Activated T-cell treated with anti-CD3 and anti-CD28 coated beads for 48 hours (primary cell): ENCODE data around the gene TMEM30A.

Experiments used
- DNase-seq: peaks from one replicate; pipeline ENCODE4 v3.0.0-alpha.2; 2020; ENCODE audit warnings: low read depth

Gene TMEM30A

GRCh38 chr6:75284632-75285282, at the start of gene TMEM30A:
TSS of gene TMEM30A (minus strand) at chr6:75284792. CDS start at chr6:75284638, 154 bp downstream.
- peak; percentile 91 for DNase-seq

- no peak for DNase-seq
Measured at GRCh38 chr6:75333676-75334200, 49.1 kb upstream of the TMEM30A start.

- no peak for DNase-seq
Measured at GRCh38 chr6:75331151-75331550, 46.6 kb upstream of the TMEM30A start.

- DNase-seq, result no peak
Measured at GRCh38 chr6:75329703-75330102, 45.1 kb upstream of the TMEM30A start.

- DNase-seq, result no peak
Measured at GRCh38 chr6:75327807-75328206, 43.2 kb upstream of the TMEM30A start.

- DNase-seq, result no peak
Measured at GRCh38 chr6:75326557-75327258, 42.1 kb upstream of the TMEM30A start.

- DNase-seq, result no peak
Measured at GRCh38 chr6:75318900-75319299, 34.3 kb upstream of the TMEM30A start.

GRCh38 chr6:75317503-75318206, 33.1 kb upstream of the TMEM30A start:
- no peak for DNase-seq

- DNase-seq, result no peak
Measured at GRCh38 chr6:75315978-75316377, 31.4 kb upstream of the TMEM30A start.

- DNase-seq, result no peak
Measured at GRCh38 chr6:75308250-75308988, 23.8 kb upstream of the TMEM30A start.

GRCh38 chr6:75307364-75308004, 22.9 kb upstream of the TMEM30A start:
- no peak for DNase-seq

- no peak for DNase-seq
Measured at GRCh38 chr6:75306064-75306463, 21.5 kb upstream of the TMEM30A start.

GRCh38 chr6:75305573-75305972, 21.0 kb upstream of the TMEM30A start:
- DNase-seq, result no peak

GRCh38 chr6:75302280-75302679, 17.7 kb upstream of the TMEM30A start:
- DNase-seq, result no peak

- no peak for DNase-seq
Measured at GRCh38 chr6:75301537-75301936, 16.9 kb upstream of the TMEM30A start.

- DNase-seq, result no peak
Measured at GRCh38 chr6:75301088-75301487, 16.5 kb upstream of the TMEM30A start.

- DNase-seq, result no peak
Measured at GRCh38 chr6:75300531-75300855, 15.9 kb upstream of the TMEM30A start.

- no peak for DNase-seq
Measured at GRCh38 chr6:75299801-75300530, 15.4 kb upstream of the TMEM30A start.

GRCh38 chr6:75296811-75297779, 12.5 kb upstream of the TMEM30A start:
- DNase-seq, result no peak

GRCh38 chr6:75292555-75292954, 8.0 kb upstream of the TMEM30A start:
- no peak for DNase-seq
